NB4 (cell line): ENCODE data around the gene RAB1A.

ENCODE experiments used
- DNase-seq: peaks from one replicate; pipeline ENCODE4 v3.0.0; 2010; ENCODE audit warnings: low read depth
- H3K4me3 ChIP-seq: one replicate; pipeline ENCODE4 v1.5.1; 2011; ENCODE audit warnings: mild to moderate bottlenecking, low read depth, low read length, moderate library complexity
- MAX ChIP-seq: IDR thresholded peaks from 2 replicates; pipeline ENCODE4 v1.6.1; 2011; ENCODE audit warnings: low read depth, low read length
- MYC ChIP-seq: IDR thresholded peaks from 2 replicates; pipeline ENCODE4 v1.6.1; 2011; ENCODE audit warnings: low read depth, low read length
- POLR2A ChIP-seq: IDR thresholded peaks from 2 replicates; pipeline ENCODE4 v1.6.1; 2011; ENCODE audit warnings: mild to moderate bottlenecking; ENCODE audit not compliant: insufficient read length; ENCODE audit errors: extremely low read depth
- TF ChIP-seq, protein P1 (sequence below): IDR thresholded peaks from one replicate; pipeline ENCODE4 v1.5.1; 2012; ENCODE audit warnings: low read depth, low read length

The RAB1A gene

DNA sequence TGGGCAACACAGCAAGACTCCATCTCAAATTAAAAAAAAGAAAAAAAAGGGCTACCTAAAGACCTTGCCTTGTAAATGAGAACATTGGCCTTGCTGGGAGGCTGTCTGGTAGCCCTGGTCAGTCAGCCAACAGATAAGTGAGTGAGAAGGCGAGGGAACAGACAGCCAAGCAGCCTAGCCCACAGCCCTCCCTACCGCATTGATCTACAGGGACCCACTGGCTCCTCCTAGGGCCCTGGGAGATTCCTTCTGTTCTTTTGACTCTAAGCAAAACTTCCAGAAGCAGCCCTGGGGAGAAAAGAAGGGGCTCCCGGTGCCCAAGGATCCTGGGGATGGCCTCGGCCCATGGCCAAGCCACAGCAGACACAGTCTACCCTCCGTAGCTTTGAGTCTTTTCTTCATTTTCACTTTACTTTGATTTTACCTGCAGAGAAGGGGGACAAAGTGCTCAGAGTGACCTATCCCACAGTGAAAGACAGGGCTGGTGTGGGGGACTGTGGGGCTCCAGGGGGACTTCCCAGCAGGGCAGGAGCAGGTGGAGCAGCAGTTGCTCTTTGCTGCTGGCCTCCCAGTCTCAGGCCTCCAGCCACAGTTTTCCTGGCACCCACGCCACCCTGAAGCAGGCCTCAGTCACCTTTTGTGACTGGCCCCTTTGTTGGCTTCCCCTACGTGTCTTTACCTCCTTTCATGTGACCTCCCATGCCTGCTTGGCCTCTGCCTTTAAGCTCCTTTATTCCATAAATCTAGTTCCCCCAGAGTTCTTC is 68.6 kb downstream of the RAB1A start:
- no peak for DNase-seq
- TF ChIP-seq MYC (no peak), MAX (no peak), POLR2A (no peak)
- TF ChIP-seq, protein P1, sequence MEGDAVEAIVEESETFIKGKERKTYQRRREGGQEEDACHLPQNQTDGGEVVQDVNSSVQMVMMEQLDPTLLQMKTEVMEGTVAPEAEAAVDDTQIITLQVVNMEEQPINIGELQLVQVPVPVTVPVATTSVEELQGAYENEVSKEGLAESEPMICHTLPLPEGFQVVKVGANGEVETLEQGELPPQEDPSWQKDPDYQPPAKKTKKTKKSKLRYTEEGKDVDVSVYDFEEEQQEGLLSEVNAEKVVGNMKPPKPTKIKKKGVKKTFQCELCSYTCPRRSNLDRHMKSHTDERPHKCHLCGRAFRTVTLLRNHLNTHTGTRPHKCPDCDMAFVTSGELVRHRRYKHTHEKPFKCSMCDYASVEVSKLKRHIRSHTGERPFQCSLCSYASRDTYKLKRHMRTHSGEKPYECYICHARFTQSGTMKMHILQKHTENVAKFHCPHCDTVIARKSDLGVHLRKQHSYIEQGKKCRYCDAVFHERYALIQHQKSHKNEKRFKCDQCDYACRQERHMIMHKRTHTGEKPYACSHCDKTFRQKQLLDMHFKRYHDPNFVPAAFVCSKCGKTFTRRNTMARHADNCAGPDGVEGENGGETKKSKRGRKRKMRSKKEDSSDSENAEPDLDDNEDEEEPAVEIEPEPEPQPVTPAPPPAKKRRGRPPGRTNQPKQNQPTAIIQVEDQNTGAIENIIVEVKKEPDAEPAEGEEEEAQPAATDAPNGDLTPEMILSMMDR: no peak
- H3K4me3 ChIP-seq: no peak overlapping the region

GRCh38 chr2:65059071-65059470 is 70.8 kb downstream of the RAB1A start:
- H3K4me3 ChIP-seq: no peak overlapping the region
- no peak for DNase-seq
- TF ChIP-seq POLR2A: no peak
- TF ChIP-seq MAX: no peak

- TF ChIP-seq POLR2A (no peak), MAX (no peak), MYC (no peak)
- TF ChIP-seq, protein P1: no peak
- DNase-seq: peak; percentile 82
- H3K4me3 ChIP-seq: peak overlapping the region; percentile 63
These were observed 72.4 kb downstream of the RAB1A start for GRCh38 chr2:65057391-65058052.

DNA sequence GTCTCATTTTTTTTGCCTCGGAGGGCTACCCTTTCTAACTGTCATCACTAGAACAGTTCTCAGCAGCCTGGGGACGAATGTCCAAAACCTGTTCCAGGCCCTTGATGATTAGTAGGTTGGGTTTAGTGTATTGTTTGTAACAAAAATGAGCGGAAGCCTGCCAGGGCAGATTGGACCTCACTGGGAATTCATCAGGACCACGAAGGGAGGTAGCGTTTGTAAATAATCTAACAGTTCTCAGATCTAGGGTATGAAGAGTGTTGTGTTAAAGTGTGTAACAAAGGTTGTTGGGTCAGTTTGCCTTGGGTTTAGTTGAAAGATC is 72.9 kb downstream of the RAB1A start:
- DNase-seq: no peak
- TF ChIP-seq, protein P1: no peak
- no peak for TF ChIP-seq POLR2A
- TF ChIP-seq MAX: no peak
- no peak for TF ChIP-seq MYC
- H3K4me3 ChIP-seq: peak overlapping the region; percentile 63

DNA sequence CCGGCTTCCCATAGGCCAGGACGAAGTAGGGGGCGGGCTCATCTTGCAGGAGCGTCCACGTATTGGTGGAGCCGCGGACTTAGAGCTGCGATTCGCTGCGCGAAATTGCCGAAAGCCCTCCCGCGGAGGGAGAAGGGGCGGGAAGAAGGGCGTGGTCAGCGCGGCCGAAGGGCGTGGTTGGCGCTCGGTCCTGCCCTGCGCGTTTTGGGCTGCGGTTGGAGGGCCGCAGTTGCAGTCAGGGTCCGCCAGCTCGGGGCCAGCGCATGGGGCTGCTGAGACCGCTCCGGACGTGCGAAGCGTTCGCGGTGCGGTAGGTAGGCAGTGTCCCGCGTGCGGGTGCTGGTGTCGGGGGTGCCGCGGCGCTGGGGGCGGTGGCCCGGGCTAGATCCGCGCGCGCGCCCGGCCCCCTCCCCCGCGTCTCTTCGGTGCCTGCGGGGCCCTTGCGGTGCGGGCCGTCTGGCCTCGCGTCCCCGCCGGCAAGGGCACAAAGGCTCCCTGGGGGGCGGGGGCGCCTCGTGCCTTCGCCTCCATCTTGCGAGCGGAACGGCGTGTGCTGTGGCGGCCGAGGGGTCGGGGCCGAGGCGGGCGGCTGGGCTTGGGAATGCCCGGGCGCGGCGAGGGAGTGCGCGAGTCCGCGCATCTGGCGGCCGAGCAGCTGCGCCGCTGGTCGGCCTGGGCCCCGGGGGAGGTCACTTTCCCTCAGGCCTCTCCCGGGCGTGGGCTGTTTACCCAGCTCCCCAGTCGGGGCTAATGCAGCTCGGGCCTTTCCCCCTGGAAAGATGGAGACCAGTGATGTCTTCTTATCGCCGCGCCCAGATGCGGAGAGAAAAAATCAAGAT is 73.5 kb downstream of the RAB1A start, which contains the start of gene CEP68:
CEP68 (plus strand) TSS at position 202 of the 839 bp plus-strand sequence. CDS start 13,029 bp downstream, outside the sequence.
- peak; percentile 99 for DNase-seq
- peak; percentile 80 for TF ChIP-seq MYC
- TF ChIP-seq POLR2A: peak; percentile 83
- TF ChIP-seq, protein P1: no peak
- TF ChIP-seq MAX: peak; percentile 44; the same call in 1 of the 2 replicates

More for the DNA sequence above, 73.5 kb downstream of the RAB1A start, which contains the start of gene CEP68:
- peak within 1 kb of the TSS; percentile 63 for H3K4me3 ChIP-seq
